Esophagus mucosa (tissue), 1 donor: Measurements from ENCODE around the gene INVS. TPM values are rescaled to one million over a fixed set of nuclear protein-coding genes. Genes with fewer than 3 reads are reported as not detected.
"Not testable (repeated sequence)": the region's sequence is repeated elsewhere in the genome, so short reads cannot be mapped to it uniquely, and the experiment has no call there.

Experiments used
- ATAC-seq: fragments of 200-7000 bp; cut with Tn5 transposase; one replicate; pipeline ENCODE4 v1.9.1; 2020
- total RNA-seq: library from RNA; stranded (reverse); gene quantifications from one replicate; pipeline ENCODE4 v1.2.4, GENCODE V29; 2023
- donor health status: DM: yes; HTN: yes; CAD: no.

INVS gene
- total RNA-seq, 1 donor from 2014 or later: 8.6 TPM

DNA sequence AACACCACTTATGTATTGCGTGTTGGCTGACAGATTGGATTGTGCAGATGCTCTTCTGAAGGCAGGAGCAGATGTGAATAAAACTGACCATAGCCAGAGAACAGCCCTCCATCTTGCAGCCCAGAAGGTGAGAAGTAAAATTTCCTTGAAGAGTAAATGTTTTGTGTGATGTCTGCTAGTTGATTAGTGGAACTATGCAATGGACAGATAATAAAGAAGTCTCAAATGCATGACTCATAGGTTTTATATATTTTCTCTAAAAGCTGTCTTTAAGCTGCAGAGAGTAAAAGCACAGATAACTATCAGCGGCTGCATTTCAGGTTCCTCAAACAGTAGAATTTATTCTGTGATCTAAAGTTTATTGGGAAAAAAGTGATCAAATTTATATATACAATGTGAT is 27.4 kb downstream of the INVS start:
- no peak for ATAC-seq

DNA sequence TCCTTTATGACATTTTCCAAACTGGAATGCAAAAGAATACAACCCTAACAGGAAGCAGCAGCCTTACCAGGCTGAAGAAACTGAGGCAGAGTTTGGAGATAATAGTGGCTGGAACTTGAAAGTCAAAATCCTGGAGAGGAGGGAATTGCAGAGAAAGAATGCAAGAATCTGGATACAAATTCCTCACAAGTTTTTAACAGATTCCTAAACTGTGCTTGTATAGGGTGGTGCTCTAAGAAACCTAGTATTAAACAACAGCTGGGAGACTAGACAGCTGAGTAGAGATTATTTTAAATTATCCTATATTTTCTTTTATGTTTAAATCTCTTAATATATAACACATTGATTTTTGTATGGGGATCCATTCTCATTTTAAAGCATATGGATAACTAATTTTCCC is 30.7 kb downstream of the INVS start:
- no peak for ATAC-seq

DNA sequence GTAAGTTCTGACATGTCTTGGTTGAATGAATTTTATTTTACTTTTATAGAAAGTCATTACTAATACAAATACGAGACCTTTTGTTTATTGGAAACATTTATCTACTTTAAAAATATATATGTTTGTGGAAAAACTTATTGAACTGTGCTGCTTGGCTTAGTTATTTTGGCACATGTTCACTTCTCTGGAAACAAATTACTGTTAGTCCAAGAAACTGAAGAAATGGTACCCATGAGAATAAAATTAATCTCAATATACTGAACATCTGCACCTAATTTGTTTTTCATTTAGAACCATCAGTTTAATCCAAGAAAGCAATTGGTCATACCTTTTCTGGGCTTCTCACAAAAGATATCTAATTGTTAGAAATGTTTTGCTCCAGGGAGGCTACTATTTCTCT is 32.2 kb downstream of the INVS start:
- ATAC-seq: no peak

DNA sequence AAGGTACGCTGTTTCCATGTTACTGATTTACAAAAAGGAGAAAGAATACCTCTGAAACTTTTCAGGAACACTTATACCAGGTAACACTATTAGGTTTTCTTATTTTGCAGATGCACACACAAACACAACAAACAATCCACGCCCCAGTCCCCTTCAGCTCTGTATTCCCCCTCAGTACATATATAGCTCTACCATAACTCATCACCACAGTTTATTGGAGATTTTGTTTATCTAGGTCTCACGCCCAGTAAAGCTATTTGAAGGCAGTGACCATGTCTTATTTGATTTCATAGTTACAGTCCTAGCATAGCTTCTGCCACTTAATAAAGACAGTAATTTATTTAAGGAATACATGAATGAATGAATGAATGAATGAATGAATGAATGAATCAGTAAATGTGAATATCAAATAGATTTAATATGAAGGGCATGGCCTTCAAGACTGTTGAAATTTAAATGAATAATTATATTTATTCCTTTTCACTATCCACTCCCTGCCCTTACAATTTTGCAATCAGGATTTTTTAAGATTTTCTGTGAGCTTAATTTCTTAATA is 32.9 kb downstream of the INVS start:
- ATAC-seq: no peak

DNA sequence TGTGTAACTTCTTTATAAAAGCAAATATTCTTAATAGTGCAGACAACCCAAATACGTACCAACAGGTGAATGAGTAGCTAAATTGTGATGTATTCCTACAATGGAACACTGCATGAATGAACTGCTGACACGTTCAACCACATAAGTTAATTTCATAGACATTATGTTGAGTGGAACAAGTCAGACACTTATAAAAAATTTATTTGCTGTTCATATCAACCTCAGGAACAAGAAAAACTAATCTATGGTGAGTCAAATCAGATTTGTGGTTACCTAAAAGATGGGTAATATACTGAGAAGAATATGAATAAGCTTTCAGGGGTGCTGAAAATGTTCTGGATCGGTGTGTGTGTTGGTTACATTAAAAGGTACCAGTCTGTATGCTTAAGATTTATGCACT is 35.7 kb downstream of the INVS start:
- ATAC-seq: no peak

DNA sequence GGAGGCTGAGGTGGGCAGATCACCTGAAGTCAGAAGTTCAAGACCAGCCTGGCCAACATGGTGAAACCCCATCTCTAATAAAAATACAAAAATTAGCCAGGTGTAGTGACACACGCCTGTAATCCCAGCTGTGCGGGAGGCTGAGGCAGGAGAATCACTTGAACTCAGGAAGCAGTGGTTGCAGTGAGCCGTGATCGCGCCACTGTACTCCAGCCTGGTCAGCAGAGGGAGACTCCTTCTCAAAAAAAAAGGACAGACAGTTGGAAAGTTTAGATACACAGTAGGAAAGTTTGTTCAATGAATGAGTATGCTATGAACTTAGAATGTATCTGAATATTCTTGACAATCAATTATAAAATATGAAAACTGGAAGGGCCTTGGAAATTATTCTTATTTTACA is 37.8 kb downstream of the INVS start:
- ATAC-seq: not testable (repeated sequence)

DNA sequence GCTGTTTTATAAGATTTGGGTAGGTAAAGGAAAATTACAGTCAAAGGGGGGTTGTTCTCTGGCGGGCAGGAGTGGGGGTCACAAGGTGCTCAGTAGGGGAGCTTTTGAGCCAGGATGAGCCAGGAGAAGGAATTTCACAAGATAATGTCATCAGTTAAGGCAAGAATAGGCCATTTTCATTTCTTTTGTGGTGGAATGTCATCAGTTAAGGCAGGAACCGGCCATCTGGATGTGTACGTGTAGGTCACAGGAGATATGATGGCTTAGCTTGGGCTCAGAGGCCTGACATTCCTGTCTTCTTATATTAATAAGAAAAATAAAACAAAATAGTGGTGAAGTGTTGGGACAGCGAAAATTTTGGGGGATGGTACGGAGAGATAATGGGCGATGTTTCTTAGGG is 41.3 kb downstream of the INVS start:
- not testable (repeated sequence) for ATAC-seq

DNA sequence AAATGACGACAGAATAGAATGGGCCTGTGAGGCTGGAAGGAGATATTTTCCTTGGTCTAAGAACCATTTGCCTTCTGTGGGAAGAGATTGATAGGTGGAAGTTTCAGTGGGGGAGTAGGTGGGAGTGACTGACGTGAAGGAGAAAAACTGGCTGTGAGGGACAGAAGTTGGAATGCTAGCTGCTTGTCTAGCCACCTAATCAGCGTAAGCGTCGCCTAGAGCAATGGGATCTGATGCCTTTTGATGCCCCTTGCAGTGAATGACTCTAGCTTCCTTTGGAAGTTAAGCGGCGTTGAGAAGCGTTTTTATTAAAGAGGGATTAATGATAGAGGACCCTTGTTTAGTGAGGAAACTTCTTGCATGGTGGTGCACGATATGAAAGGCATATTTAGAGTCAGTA is 42.8 kb downstream of the INVS start:
- ATAC-seq: not testable (repeated sequence)

DNA sequence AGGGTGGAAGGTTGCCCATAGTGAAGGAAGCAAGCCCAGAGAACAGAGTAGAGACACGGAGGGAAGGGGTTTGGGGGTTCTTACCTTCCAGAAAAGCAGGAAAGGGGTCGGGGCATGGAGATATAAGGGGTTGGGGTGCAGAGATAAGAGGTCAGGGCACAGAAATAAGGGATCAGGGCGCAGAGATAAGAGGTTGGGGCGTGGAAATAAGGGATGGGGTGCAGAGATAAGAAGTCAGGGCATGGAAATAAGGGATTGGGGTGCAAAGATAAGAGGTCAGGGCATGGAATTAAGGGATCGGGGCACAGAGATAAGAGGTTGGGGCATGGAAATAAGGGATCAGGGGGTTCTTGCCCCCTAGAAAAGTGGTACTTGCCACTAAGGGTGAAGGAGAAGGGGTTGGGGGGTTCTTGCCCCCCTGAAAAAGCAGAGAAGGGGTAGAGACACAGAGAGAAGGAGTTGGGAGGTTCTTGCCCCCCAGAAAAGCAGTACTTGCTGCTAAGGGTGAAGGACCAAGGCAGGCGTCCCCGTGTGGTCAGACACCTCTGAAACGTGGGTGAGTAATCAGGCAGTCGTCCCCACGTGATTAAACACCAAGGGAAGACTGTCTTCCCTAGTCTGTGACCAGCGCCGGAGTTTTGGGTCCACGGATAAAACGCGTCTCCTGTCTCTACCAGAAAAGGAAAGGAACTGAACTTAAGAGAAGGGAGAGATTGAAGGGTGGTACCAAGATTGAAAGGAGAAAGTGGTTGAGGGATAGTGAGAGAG is 46.3 kb downstream of the INVS start:
- ATAC-seq: not testable (repeated sequence)

DNA sequence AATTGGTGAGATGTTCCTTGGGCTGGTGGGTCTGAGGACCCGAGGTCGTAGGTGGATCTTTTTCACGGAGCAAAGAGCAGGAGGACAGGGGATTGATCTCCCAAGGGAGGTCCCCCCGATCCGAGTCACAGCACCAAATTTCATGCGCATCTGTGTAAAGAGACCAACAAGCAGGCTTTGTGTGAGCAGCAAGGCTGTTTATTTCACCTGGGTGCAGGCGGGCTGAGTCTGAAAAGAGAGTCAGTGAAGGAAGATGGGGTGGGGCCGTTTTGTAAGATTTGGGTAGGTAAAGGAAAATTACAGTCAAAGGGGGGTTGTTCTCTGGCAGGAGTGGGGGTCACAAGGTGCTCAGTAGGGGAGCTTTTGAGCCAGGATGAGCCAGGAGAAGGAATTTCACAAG is 46.9 kb downstream of the INVS start:
- not testable (repeated sequence) for ATAC-seq

DNA sequence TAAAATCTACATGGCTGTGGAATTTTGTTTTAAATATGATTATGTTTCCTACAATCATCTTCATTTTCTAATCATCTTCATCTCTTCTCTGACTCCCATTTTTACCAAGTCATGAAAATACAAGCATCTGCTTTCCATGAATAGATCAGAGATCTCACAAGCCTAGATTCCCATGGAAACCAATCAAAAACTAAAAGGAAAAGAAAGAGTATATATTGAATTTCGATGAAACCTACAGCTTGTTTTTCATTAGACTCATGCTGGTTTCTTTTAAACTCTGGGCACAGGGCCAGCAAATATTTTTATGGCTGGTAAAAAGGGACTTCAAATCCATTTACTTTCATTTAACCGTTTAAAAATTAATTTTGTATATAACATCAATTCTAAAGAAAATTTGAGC is 51.2 kb downstream of the INVS start:
- no peak for ATAC-seq

DNA sequence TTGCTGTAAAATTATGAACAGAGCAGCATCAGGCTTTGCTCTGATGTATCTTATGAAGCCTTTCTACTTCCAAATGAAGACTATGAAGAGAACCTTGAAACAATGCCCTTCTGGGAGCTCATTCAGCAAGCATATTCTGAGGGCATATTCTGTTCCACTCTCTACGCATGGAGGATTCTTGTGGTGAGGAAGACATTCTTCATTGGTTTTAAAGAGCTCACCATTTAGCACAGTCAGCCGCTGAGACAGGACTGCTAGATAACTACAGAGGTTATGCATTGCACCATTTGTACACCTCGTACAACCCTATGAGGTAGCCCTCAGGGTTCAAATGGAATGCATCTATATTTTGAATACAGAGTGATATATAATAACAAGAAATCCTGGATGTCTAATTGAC is 61.0 kb downstream of the INVS start:
- ATAC-seq: no peak

DNA sequence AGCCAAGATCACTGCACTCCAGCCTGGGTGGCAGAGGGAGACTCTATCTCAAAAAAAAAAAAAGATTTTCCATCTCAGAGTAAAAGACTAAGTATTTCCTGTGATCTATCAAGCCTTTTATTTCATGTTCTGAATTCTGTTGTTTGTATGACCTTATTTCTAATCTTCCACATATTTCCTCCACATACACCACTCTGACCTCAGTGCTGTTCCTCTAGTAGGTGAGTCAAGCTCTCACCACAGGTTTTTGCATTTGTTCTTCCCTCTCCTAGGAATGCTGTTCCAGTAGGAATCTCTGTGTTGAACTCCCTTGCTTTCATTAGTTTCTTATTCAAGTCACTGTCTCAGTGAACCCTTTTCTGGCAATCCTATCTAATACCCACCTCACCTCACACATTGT is 68.1 kb downstream of the INVS start:
- ATAC-seq: no peak

DNA sequence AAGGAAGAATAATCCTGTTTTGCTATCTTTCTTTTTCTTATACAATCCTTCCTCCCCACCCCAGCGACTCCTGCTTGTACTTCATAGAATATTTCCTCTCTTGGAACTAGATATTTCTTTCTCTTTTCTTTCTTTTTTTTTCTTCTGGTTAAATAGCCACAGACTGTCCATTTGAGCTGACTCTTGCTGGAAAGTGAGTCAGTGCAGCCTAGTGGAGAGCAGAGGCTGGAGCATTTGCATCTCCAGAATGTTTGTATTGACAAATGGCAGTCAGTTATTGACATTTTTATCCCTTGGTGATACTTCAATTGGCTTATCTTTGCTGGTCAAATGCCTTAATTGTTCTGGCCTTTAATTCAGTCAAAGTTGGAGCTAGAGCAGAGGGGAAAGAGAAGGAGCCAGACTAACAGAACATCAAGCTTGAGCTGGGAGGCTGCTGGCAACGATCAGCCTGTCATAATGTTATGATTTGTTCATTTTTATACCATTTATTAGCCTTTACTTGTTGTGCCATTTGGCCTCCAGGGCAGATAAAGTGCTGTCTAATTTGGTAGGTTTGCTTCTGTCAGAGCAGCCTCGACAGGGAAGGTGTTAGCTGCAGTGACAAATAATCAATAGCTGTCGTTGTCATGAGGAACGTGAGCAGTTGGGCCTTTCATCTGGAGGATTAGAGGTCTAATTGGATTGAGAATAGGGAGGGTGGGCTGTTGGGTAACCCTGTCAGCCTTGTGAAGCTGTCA is 69.0 kb downstream of the INVS start:
- no peak for ATAC-seq

DNA sequence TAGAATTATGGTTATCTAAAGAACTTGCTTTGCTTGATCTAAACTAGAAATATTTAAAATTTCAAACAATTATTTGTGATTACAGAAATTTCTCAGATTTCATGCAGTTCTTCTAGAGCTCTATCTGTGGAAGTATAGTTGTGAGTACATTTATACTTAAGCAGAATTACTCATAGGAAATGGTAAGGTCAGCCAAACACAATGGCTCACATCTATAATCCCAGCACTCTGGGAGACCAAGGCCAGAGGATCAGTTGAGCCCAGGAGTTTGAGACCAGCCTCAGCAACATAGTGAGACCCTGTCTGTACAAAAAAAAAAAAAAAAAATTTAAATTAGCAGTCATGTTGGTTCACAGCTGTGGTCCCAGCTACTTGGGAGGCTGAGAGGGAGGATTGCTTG is 71.0 kb downstream of the INVS start:
- no peak for ATAC-seq

DNA sequence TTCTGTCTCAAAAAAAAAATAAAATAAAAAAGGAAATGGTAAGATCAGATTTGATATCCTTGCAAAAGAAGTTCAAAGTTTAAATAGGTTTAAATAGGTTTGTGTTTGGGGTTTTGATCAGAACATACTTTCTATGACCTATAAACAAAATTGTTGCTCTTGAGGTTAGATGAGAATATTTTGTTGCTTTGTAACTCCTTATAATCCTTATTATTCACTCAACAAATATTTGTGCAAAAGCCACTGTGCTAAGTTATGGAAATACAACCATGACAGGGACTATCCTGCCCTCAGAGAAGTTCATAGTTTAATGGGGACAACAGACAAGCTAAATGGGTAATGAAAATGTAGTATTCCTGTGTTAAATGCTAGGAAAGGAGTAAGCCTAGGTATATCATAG is 71.5 kb downstream of the INVS start:
- no peak for ATAC-seq

DNA sequence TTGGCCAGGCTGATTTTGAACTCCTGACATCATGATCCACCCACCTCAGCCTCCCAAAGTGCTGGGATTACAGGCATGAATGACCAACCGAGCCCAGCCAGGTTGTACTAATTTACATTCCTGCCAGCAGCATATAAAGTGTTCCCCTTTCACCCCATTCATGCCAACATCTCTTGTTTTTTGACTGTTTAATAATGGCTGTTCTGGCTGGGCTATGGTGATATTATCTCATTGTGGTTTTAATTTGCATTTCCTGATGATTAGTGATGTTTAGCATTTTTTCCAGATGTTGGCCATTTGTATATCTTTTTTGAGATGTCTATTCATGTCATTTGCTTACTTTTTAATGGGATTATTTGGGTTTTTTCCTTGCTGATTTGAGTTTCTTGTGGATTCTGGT is 87.3 kb downstream of the INVS start:
- no peak for ATAC-seq

DNA sequence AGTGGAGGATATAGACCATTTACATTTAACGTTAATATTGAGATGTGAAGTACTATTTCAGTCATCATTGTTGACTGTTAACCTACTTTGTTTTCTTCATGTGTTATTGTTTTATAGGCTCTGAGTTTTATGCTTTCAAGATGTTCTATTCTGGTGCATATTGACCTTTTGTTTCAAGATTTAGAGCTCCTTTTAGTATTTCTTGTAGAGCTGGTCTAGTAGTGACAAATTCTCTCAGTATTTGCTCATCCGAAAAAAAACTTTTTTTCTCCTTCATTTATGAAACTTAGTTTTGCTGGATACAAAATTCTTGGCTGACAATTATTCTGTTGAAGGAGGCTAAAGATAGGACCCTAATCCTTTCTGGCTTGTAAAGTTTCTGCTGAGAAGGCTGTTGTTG is 91.3 kb downstream of the INVS start:
- no peak for ATAC-seq

DNA sequence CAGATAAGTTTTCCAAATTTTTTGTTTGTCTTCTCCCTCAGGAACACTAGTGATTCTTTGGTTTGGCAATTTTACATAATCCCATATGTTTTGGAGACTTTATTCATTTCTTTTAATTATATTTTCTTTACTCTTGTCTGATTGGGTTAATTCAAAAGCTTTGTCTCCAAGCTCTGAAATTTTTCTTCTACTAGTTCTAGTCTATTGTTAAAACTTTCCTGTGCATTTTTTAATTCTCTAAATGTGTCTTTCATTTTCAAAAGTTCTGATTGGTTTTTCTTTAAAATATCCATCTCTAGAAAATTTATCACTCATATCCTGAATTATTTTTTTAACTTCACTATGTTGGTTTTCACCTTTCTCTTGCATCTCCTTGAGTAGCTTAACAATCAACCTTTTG is 92.2 kb downstream of the INVS start:
- no peak for ATAC-seq

DNA sequence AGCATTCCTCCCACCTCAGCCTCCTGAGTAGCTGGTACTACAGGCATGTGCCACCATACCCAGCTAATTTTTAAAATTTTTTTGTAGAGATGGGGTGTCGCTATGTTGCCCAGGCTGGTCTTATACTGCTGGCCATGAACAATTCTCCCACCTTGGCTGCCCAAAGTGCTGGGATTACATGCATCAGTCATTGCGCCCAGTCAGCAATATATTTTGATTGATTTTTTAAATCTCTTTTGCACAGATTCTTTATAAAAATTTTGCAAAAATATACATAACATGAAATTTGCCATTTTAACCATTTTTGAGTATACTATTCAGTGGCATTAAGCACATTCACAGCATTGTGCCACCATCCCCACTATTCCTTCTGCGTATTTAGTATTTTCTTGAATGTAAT is 94.0 kb downstream of the INVS start:
- ATAC-seq: no peak

DNA sequence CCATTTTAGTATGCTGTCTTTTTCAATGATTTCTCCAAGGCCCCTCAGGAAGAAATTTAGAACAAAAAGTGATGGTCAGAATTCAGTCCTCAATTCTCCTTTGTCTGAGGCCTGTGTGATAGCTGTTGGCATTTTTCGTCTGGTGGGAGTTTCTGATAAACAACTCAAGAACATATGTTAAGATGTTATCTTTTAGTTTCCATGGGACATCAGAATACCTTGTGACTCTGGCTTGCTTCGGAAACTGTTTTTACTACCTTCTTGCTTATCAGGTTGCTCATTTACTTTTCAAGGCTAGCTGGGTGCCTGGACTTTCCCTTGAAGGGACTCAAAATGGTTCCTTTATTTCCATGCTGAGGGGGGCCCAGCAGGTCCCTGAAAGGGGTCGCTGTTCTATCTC is 97.2 kb downstream of the INVS start:
- no peak for ATAC-seq

DNA sequence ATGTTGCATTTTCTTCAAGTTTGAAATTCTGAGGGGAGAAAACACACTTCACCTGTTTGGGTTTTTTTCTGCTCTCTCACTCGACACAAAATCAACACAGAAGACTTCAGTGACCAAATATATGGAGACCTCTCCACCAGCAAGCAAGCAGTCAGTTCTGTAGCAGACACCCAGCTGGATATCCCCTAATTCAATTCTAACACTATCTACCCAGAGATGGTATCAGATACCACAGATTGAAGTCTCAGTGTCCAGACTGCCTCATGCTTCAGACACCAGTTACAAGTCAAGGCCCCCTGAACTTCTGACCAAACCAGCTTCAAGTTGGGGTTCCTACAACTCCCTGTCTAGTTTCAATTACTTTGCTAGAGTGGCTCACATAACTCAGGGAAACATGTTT is 97.8 kb downstream of the INVS start:
- no peak for ATAC-seq

DNA sequence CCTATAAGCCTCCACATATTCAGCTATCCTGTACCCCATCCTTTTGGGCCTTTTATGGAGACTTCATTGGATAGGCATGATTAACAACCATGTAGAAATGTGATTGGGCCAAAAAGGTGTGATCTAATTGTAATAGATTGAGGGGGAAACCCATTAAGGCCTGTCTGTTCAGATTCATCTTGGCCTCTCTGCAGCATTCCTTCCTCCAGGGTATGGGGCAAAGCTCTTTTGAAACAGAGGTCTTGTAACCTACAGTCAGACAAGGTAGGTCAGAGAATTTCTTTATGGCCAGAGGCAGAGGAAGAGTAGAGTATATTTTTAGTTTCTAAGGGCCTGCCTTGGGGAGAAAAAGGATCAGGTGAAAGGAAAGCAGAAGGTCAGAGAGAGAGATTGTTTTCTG is 98.5 kb downstream of the INVS start:
- no peak for ATAC-seq

DNA sequence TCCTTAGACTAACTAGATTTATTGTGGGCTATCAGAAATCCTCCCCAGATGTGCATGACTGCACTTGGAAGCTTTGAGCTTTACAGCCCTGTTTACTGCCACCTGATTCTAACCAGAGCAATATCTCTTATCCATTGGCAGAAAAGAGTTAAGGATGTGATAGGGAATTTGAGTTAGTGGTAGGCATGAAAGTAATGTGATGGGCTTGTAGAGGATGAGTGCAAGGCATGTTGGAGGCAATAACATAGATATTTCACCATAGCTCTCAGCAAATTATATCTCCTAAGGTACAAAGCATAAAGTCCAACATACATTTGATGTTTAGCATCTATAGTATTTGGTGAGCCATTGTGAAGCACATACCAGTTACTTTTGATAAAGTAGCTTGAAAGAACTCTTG is 103.8 kb downstream of the INVS start:
- no peak for ATAC-seq
